Measurements from ENCODE around the gene KCNE3.

Gene KCNE3

DNA sequence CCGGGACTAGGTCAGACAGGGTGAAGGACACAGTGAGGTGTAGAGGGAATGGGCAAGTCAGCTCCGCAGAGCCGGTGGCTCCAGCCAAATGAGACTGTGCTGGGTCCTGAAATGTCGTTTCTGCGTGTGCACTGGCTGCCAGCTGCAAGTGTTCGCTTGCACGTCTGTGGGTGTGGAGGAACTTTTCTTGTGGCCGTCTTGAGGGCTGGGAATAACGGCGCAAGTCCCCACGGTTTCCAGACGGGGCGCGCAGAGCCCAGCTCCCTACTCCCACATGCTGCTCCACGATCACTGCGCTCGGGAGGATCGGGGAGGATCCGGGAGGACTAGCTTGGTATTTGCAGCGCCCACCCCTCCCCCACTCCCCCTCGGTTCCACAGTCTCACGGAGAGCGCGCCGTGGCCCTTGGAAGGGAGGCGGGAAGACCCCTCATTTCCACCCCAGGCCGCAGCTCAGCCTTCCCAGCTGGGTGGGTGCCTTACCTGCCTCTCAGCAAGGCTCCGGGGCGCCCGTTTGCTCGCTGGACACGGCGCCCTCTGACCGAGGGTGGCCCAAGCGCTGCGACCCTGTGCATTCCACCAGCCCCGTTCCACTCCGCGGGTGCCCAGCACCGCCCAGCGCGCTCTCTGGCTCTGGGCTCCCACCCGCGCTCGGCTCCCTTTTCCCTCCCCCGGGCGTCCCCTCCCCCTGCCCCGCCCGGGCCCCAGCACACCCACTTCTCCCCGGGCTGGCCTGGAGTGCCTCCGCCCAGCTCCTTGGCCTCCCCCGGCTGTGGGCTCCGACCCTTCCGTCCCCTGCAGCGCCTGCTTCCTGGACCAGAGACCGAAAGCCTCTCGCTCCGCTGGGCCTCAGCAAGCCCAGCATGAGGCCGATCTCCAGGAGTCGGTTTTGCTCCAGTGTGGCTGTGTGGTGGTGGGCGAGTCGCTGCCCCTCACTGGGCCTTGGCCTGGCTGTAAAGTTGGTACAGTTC lies at the start of gene KCNE3:
Gene KCNE3 (minus strand): TSS at position 634 of the 970 bp plus-strand sequence. CDS start 9,986 bp downstream, outside the sequence.
- DNase-seq = no peak

DNA sequence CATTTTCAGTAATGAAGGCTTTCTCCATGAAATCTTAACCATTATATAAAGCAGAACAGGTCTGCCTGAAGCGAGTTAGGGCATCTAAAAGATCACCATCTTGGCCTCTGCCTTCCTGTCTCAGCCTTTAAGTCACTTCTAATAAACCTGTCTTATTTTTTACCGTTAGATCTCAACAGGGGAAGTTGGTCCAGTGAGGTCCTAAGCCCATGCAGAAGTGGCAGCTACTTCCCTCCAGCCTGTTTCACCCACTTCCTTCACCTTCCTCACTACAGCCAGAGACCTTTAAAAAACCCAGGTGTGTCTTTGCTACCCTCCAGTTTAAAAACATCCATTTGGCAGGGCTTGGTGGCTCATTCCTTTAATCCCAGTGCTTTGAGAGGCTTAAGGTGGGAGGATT lies 40.2 kb upstream of the KCNE3 start:
- no peak for DNase-seq

DNA sequence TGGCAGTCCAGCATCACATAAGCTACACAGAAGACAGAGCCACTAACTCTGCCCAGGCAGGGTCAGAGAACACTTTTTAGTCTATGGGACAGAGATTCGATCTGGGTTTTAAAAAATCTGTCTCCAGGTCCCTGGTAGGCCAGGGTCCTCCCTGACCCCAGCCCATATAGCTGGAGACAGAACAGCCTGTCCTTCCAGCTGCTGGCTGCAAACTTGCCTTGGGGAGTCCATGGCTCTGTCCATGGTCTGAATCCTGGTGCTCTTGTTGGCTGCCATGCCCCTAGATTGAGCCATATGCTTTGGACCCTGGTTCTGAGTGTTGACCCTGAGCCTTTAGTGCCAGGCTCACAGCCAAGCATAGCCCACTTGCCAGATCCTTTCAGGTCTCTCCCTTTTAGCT lies 39.5 kb upstream of the KCNE3 start:
- no peak for DNase-seq

DNA sequence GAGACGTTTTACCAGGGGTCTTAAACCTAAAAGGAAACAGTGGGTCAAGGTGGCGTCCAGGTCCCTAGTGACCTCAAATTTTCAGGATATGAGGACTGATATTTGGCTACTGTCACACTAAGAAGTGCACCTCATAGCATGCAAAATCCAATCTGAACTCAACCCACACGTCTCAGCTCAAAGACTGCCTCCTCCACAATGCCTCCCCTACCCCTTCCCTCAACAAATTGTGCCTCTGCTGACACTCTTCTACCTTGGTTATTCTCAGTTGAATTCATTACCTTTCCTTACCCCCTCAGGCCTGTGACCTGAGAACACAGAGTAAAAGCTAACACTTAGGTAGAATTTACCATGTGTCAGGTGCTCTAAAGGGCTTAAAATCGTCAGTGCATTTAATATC lies 38.6 kb upstream of the KCNE3 start:
- no peak for DNase-seq

GRCh38 chr11:74504100-74504691 lies 36.8 kb upstream of the KCNE3 start:
- DNase-seq = no peak

- no peak for DNase-seq
Observed at GRCh38 chr11:74494916-74495315, 27.6 kb upstream of the KCNE3 start.

DNA sequence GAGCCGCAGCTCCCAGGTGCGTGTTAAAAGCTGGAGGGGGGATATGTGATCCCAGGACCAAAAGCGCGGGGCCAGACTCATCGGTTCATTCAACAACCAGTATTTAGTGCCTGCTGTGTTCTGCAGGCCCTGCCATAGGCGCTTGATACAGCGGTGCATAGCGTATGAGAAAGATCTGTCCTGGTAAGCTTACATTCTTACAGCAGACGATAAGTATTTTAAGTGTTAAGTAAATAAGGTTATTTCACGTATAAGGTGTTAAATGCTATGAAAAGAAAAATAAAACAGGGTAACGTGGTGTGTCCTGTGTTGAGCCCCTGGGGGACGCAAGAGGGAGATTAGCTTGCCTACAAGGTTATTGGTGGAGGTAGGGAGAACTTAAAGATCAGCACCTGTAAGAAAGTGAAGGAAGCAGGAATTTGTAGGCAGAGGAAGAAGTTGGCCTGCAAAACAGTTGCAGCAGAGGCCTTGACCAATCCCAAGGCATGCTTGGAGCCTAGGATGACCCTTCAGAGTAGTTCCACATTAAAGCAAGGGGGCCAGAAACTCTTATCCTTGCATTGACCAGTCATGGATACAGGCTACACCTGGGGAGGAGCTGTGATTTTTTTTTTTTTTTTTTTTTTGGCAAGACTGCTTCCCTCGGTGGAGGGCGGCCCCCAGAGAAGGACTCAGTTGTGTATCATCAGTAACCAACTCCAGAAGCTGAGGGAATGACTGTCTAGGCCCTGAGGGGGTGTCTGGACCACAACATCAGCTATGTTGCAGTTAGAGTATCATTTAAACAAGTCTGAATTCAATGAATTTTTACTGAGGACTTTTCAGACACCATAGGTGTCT lies 26.7 kb upstream of the KCNE3 start:
- DNase-seq = peak; percentile 84

DNA sequence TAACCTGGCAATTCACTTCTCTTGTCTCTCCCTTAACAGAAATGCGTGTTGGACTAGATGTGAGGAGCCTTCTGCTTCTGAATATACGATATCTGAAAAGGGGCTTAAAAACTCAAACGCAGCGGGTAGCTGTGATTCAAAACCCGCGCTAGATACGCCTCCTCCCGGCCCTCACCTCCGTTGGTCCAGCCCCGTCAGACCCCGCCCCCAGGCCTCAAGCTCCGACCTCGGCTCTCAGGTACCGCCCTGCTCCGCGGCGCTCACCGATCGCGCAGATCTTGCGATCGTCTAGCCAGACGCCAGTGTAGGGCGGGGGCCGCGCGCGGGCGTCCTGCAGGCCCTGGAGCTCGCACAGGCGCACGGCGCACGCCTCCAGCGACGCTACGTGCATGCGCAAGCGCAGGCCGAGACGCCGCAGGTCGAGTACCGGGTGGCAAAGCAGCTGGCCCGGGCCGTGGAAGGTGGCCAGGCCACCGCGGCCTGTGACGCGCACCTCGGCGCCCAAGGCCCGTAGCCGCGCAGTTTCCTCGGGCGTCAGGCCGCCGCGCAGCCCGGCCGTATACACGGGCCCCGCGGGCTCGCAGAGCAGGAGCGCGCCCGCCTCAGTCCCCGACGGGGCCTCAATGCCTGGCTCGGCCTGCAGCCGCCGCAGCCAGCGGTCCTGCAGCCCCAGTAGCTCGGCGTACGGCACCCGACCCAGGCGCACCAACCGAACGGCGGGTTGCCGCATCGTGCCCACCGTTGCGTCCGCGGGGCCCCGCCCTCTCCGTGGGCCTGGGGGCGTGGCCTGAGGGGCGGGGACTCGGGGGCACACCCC lies 25.8 kb upstream of the KCNE3 start, which contains the start of gene LIPT2:
Gene LIPT2 (minus strand): TSS at position 751 of the 817 bp plus-strand sequence. CDS start 21 bp downstream, at position 730.
- DNase-seq = peak; percentile 98

DNA sequence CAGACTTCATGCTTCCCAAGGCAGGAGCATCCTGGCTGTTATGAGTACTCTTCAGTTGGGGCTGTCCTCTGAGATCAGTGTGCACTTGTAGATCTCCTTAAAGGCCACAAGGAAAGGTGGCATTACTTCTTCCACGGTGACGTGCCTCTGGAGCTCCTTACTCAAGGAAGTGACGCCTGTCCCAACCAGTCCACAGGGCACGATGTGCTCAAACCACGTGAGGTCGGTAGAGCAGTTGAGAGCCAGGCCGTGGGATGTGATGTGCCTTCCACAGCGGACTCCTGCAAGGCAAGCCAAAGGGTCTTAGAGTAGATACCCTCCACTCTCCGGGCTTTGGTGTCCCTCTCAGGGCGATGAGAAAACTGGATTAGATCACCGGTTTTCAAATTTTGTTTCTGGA lies 24.7 kb upstream of the KCNE3 start:
- no peak for DNase-seq

- DNase-seq = no peak
Observed at GRCh38 chr11:74490941-74491340, 23.6 kb upstream of the KCNE3 start.

DNA sequence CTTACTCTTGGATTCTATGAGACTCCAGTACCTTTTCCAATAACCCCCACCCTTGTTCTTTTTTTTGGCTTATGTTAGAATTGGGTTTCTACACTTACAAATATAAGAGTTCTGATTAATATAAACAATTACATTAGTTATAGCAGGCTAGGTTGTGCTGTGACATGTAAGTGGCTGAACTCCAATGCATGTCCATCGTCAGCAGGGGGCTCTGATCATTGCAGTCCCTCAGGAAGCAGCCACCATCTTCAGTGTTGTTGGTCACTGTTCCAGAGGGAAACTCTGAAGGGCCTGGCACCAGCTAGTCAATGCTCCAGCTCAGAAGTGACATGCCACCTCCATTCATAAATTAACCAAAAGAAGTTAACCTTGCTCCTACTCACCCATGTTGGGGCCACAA lies 20.5 kb upstream of the KCNE3 start:
- DNase-seq = no peak

GRCh38 chr11:74485868-74486267 lies 18.5 kb upstream of the KCNE3 start:
- no peak for DNase-seq

DNA sequence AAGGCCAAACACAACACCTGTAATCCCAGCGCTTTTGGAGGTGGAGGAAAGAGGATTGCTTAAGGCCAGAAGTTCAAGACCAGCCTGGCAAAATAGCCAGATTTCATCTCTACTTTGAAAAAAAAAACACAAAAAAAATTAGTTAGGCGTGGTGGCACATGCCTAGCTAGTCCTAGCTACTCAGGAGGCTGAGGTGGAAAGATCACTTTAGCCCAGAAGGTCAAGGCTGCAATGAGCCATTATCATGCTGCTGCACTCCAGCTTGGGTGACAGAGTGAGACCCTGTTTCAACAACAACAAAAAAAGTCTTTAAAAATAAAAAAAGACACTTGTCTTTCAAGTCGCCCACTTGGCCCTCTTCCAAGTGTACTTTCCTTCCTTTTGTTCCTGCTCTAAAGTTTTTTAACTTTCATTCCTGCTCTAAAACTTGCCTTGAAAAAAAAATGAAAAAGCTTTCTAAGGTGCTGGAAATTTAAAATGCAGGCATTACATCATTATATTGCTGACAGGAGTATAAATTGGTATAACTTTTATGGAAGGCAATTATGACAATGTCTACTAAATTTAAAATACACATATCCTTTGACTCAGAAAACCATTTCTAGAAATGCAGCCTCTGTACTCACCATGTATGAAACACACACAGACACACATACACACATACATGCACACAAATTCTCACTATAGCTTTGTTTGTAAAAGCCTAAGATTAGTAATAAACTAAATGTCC lies 13.5 kb upstream of the KCNE3 start:
- no peak for DNase-seq

DNA sequence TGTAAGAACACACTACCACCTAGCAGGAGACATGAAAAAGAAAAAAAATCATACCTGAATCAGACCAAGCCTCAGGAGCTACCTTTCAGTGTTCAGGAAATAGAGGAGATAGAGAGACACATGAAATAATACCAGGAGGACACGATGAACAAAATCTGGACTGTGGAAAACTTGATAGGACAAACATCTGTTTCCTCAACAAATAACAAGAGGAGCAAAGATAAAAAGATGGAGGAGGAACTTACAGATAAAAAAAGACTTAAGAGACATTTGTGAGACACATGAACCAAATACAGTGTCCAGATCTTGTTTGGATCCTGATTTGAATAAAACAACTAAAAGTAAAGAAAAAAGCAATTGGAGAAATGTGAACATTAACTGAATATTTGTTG lies 12.4 kb upstream of the KCNE3 start:
- no peak for DNase-seq

- no peak for DNase-seq
Observed at GRCh38 chr11:74478877-74479731, 11.8 kb upstream of the KCNE3 start.

DNA sequence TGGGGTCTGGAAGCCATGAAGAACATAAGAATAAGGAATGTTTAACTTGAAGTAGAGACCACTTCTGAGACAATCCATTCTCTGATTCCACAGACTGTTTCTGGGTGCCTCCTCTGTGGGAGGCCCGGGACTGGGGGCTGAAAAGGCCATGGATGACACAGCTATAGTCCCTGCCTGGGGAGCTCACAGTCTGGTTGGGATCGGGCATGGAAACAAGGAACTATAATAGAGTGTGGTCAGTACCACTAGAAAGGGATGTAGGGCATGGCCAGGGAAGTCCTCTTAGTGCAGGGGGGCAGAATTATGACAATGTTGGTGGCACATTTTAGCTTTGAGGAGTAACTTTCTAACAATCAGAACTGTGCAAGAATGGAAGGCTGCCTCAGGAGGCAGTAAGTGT lies 9.2 kb upstream of the KCNE3 start:
- DNase-seq = no peak

DNA sequence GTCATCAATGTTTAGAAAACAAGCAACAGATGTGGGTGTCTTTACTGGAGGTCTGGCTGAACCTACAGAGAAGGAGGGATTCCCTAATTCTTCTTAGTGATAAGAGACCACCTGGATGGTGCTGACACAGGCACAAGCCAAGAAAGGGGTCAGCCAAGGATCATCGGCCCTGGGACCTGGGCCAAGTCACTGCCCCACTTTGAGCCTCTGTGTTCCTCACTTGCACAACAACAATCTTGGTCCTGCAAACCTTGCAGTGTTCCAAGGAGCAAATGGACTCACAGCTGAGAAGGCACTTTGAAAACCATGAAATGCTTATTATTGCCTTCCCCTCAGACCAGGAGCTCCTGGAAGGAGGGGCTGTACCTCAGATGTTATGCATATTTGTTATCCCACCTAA lies 7.0 kb upstream of the KCNE3 start:
- DNase-seq = no peak

DNA sequence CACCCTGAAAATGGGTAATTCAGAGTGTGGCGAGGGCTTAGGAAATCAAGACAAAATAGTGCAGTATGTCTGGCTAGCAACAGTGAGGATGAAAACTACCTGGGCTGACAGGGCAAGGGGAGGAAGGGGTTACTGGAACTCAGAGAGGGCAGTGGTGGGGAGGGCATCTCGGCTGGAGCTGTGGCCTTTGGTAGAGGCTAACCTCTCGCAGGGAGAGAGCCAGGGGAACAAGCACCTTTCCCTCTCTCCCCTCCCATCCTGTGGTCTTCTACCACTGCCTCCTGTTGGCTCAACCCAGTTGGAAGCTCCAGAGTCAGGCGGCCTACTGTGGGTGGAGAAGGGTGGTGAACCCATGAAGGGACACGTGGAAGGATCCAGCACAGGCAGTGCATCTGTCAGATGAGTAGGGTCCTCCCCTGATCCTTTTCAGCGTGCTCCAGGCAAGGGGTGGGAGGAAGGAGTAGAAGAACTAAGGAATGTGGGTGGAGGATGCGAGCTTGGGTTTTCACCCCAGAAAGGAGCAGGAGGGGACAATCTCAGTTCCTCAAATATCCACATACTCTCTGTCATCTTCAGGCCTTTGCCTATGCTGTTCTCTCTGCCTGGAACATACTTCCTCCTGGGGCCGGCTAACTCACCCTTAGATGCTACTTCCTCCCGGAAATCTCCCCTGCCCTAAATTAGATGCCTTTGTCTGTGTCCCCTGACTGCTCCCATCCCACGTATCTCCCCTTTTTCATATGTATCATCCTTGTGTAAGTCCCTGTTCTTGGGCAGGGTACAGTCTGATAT lies 6.2 kb upstream of the KCNE3 start:
- DNase-seq = no peak

DNA sequence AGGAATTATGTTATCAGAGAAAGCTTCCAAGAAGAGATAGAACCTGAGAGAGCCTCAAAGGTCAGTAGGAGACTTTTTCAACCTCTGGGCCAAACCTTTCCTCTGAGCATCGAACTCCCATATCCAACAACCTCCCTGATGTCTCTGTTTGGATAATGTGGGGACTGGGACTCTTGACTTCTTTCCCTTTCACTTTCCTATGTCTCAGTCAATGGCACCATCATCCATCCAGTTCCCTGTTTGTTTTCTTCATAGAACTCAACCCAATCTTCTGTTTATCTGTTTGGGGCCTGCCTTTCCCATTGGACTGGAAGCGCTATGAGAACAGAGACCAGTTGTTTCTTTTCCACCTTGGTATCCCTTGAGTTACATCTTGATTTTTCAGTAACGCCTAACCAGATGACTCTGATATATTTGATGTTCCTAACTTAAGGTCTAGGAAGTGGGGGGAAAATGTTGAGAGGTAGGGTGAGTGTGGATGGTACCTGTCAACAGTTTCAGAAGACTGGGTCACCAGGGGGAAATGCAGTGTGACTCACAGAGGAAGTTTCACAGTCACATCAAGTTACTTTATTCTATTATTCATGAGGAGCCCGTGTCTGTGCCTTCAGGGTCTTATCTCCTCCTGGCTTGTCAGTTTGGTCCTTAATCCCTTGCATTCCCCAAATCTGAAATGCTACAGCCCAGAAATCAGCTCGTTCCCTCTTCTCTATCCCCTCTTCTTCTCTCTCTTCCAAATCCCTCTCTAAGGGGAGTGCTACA lies 4.5 kb upstream of the KCNE3 start:
- no peak for DNase-seq
